ENCODE results near the gene CASP8. TPM values are rescaled to one million over a fixed set of nuclear protein-coding genes. Genes with fewer than 3 reads are reported as not detected.
A peak's percentile ranks its signal among the peaks of the same experiment; 100 is the strongest.

The CASP8 gene
- total RNA-seq, 1 donor: 23.2 TPM

DNA sequence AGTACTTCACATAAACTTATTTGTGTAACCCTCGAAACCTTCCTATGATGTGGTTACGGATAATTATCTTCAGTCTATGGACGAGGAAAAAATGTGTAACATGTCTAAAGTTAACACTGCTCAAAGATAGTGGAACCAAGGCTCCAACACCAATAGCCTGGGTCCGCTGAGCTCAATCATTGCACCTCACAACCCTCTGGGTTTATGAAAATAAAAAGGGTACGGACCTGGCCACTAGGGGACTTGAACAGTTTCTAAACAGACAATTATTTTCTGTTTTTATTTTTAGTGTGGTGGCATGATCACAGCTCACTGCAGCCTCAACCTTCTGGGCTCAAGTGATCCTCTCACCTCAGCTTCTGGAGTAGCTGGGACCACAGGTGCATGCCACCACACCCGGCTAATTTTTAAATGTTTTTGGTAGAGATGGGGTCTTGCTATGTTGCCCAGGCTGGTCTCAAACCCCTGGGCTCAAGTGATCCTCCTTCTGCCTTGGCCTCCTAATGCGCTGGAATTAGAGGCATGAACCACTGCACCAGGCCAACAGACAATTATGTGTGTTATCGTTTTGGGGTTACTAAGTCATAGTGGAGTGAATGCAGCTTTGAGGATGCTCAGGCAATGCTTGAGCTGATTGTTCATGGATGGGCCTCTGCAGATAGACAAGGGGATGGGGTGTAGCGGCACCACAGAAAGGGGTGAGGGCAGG, 10.1 kb downstream of the CASP8 start:
- no peak overlapping the region for H3K4me2 ChIP-seq (ENCODE audit: insufficient read depth, low read length)
- H3K4me1 ChIP-seq (ENCODE audit: insufficient read depth, low read length): no peaks in the 10 kb centered on the region
- DNase-seq (ENCODE audit: insufficient read length, low spot score, missing footprints): peak; percentile 44
- H3K27me3 ChIP-seq (ENCODE audit: insufficient read depth, low read length): no peaks in the 10 kb centered on the region
- H3K79me2 ChIP-seq (ENCODE audit: insufficient read depth, low read length): peaks cover 8% of the 10 kb centered on the region
- no peaks in the 10 kb centered on the region for H4K20me1 ChIP-seq (ENCODE audit: insufficient read depth, low read length)
- H3K36me3 ChIP-seq (ENCODE audit: insufficient read depth, low read length): peaks cover 27% of the 10 kb centered on the region
- H3K9me3 ChIP-seq (ENCODE audit: low read depth, low read length): no peaks in the 10 kb centered on the region
- TF ChIP-seq, protein P1, sequence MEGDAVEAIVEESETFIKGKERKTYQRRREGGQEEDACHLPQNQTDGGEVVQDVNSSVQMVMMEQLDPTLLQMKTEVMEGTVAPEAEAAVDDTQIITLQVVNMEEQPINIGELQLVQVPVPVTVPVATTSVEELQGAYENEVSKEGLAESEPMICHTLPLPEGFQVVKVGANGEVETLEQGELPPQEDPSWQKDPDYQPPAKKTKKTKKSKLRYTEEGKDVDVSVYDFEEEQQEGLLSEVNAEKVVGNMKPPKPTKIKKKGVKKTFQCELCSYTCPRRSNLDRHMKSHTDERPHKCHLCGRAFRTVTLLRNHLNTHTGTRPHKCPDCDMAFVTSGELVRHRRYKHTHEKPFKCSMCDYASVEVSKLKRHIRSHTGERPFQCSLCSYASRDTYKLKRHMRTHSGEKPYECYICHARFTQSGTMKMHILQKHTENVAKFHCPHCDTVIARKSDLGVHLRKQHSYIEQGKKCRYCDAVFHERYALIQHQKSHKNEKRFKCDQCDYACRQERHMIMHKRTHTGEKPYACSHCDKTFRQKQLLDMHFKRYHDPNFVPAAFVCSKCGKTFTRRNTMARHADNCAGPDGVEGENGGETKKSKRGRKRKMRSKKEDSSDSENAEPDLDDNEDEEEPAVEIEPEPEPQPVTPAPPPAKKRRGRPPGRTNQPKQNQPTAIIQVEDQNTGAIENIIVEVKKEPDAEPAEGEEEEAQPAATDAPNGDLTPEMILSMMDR (IDR thresholded peaks at IDR 0.05; ENCODE audit: extremely low read depth, low read depth, low read length): no peak
- no peak overlapping the region for H3K27ac ChIP-seq (ENCODE audit: low read depth, low read length)
- no peak overlapping the region for H3K4me3 ChIP-seq (ENCODE audit: insufficient read depth, low read length)
- H2AFZ ChIP-seq (ENCODE audit: low read length): no peak overlapping the region

DNA sequence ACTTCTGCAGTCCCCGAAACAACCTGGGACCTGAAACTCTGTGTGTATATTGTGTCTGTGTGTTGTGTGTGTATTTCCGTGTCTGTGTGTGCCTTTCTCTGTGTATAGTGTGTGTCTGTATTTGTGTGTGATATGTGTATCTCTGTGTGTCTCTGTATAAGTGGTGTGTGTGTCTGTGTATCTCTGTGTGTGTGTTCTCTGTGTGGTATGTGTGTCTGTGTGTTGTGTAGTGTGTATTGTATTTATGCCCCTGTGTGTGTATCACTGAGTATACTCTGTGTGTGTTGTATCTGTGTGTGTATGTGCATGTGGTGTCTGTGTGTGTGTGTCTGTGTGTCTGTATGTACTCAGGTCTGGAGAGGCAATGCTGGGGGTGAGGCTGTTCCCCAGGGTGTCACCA, 11.6 kb downstream of the CASP8 start:
- Histone ChIP-seq H2AFZ (ENCODE audit: low read length) (no peak overlapping the region), H3K4me3 (ENCODE audit: insufficient read depth, low read length) (no peak overlapping the region), H3K79me2 (ENCODE audit: insufficient read depth, low read length) (no peaks in the 10 kb centered on the region), H3K4me2 (ENCODE audit: insufficient read depth, low read length) (no peak overlapping the region), H3K4me1 (ENCODE audit: insufficient read depth, low read length) (no peaks in the 10 kb centered on the region), H3K27me3 (ENCODE audit: insufficient read depth, low read length) (no peaks in the 10 kb centered on the region), H3K9me3 (ENCODE audit: low read depth, low read length) (no peaks in the 10 kb centered on the region), H4K20me1 (ENCODE audit: insufficient read depth, low read length) (no peaks in the 10 kb centered on the region), H3K27ac (ENCODE audit: low read depth, low read length) (no peak overlapping the region), H3K36me3 (ENCODE audit: insufficient read depth, low read length) (peaks cover 42% of the 10 kb centered on the region)
- TF ChIP-seq, protein P1 (IDR thresholded peaks at IDR 0.05; ENCODE audit: extremely low read depth, low read depth, low read length): no peak
- DNase-seq (ENCODE audit: insufficient read length, low spot score, missing footprints): no peak

DNA sequence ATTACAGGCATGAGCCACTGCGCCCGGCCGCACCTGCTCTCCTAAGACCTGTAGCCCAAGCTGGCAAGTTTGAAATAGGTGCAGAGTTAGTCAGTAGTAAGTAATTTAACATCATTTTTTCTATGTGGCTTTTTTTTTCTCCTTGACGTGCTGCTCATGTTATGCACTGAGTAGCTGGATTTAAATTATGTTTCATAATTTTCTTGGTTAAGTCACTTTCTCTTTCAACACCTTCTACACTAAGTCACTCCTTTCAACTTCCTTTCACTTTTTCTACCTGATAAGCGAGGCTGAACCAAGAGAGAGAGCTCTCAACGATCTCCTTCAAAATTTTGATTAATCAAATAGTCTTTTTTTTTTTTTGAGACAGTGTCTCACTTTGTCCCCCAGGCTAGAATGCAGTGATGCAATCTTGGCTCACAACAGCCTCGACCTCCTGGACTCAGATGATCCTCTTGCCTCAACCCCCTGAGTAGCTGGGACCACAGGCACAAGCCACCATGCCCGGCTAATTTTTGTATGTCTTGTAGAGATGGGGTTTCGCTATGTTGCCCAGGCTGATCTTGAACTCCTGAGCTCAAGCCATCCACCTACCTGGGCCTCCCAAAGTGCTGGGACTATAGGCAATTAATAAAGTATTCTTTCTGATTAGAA, 13.1 kb downstream of the CASP8 start:
- H3K4me3 ChIP-seq (ENCODE audit: insufficient read depth, low read length): no peak overlapping the region
- TF ChIP-seq, protein P1 (IDR thresholded peaks at IDR 0.05; ENCODE audit: extremely low read depth, low read depth, low read length): no peak
- H3K9me3 ChIP-seq (ENCODE audit: low read depth, low read length): no peaks in the 10 kb centered on the region
- no peak overlapping the region for H3K4me2 ChIP-seq (ENCODE audit: insufficient read depth, low read length)
- no peak overlapping the region for H2AFZ ChIP-seq (ENCODE audit: low read length)
- no peak overlapping the region for H3K27ac ChIP-seq (ENCODE audit: low read depth, low read length)
- H3K4me1 ChIP-seq (ENCODE audit: insufficient read depth, low read length): no peaks in the 10 kb centered on the region
- no peaks in the 10 kb centered on the region for H3K79me2 ChIP-seq (ENCODE audit: insufficient read depth, low read length)
- H4K20me1 ChIP-seq (ENCODE audit: insufficient read depth, low read length): no peaks in the 10 kb centered on the region
- DNase-seq (ENCODE audit: insufficient read length, low spot score, missing footprints): no peak
- peaks cover 42% of the 10 kb centered on the region for H3K36me3 ChIP-seq (ENCODE audit: insufficient read depth, low read length)
- H3K27me3 ChIP-seq (ENCODE audit: insufficient read depth, low read length): no peaks in the 10 kb centered on the region

DNA sequence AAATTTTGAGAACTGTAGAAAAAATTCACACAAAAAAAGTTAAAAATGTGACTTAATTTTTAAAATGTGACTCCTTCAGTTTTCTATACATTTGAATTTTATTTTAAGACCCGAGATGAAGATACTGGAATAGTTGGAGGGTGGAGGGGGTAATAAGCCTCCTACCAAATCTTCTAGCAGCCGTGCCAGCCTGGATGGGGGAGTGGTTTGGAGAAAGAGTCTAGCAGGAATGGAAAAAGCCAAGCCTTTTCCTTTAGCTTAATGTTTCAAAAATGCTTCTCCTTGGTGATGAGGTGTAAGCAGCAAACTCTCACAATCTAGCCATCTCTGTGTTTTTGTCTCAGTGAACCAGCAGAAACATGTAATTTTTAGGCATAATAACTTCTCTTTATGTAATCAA, 14.7 kb downstream of the CASP8 start:
- H4K20me1 ChIP-seq (ENCODE audit: insufficient read depth, low read length): no peaks in the 10 kb centered on the region
- H2AFZ ChIP-seq (ENCODE audit: low read length): no peak overlapping the region
- H3K27ac ChIP-seq (ENCODE audit: low read depth, low read length): no peak overlapping the region
- TF ChIP-seq, protein P1 (IDR thresholded peaks at IDR 0.05; ENCODE audit: extremely low read depth, low read depth, low read length): no peak
- H3K4me1 ChIP-seq (ENCODE audit: insufficient read depth, low read length): no peaks in the 10 kb centered on the region
- no peak for DNase-seq (ENCODE audit: insufficient read length, low spot score, missing footprints)
- no peak overlapping the region for H3K4me2 ChIP-seq (ENCODE audit: insufficient read depth, low read length)
- no peak overlapping the region for H3K4me3 ChIP-seq (ENCODE audit: insufficient read depth, low read length)
- H3K79me2 ChIP-seq (ENCODE audit: insufficient read depth, low read length): no peaks in the 10 kb centered on the region
- peaks cover 52% of the 10 kb centered on the region for H3K36me3 ChIP-seq (ENCODE audit: insufficient read depth, low read length)
- H3K27me3 ChIP-seq (ENCODE audit: insufficient read depth, low read length): no peaks in the 10 kb centered on the region
- no peaks in the 10 kb centered on the region for H3K9me3 ChIP-seq (ENCODE audit: low read depth, low read length)

Measured in osteoblast (primary cell).